ENCODE results near the gene ASPG.

DNA sequence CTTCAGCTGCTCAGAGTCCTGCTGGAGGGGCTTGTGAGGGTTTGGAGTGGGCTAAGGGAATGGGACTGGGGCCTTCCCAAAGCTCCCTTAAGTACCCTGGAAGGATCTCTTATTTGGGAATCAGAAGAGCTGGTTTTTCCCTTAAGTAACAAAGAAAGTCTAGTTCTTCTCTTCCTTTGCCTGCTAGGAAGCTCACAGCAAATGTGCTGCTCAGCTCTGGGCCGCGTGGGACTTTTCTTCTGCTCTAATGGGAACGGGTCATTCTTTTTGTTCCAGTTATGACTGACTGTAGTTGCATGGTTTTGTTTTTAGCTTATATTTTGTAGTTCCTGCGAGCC lies 58.9 kb downstream of the ASPG start:
- TF ChIP-seq CTCF (IDR thresholded peaks at IDR 0.05) (no peak), EP300 (IDR thresholded peaks at IDR 0.05) (no peak), POLR2A (IDR thresholded peaks at IDR 0.05; ENCODE audit: low read depth) (no peak)
